Effector CD8-positive, alpha-beta T cell (primary cell): ENCODE results near the gene RAD18.

ENCODE experiments used
- DNase-seq: peaks from one replicate; lab custom pipeline; 2025; lab: John Stamatoyannopoulos, UW

RAD18 gene

GRCh38 chr3:8835385-8835784, 127.9 kb downstream of the RAD18 start:
- DNase-seq, result no peak

GRCh38 chr3:8834974-8835373, 128.3 kb downstream of the RAD18 start:
- no peak for DNase-seq

- no peak for DNase-seq
Measured at GRCh38 chr3:8827641-8828040, 135.6 kb downstream of the RAD18 start.
